Lung microvascular endothelial cell (primary cell): Measurements from ENCODE around the gene CYBC1. TPM values are rescaled to one million over a fixed set of nuclear protein-coding genes. Genes with fewer than 3 reads are reported as not detected.

Source experiments
- DNase-seq, 2 donors: peaks; one replicate each; pipeline versions ENCODE4 v3.0.0 to v3.0.0-alpha.2; 2010; ENCODE audit warnings: low read depth in 2 of 2
- total RNA-seq: library from RNA; depleted of rRNA; stranded (reverse); fragments of >200 nt; gene quantifications from 2 replicates; pipeline ENCODE4 v1.2.1, GENCODE V29; 2014

Gene CYBC1
- total RNA-seq, 1 donor from 2014 or later, result 57.1 TPM

DNA sequence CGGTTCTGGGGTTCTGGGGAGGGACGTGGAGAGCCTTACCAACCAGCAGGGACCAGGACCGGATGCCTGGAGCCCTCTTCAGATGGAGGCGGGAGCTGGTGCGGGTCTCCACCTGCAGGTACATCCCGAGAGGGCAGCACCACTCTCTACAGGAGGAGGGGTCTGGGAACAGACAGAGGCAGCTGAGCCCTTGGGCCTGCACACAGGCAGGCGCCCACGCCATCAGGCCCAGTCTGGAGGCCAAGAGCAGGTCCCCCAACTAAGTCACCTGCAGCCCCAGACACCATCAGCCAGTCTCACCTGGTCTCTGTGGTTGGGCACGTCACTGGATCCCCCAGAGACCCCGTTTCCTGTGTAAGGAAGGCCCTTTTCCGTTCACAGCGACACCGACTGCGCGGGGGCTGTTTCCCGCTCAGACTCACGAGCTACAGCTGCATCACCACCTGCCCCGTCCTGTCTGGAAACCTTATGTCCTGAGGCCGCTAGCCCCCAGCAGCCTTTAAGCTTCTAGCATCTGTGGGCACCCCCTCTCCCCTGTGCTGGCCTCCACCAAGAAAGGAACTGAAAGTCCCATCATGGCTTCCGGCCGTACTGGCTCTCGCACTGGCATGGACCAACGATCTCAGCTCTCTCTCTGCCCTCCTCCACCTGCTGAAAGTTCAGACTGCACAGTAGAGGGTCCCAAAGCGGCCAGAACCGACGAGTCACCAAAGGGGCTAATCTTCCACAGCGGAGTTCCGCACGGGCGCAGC is 1.2 kb downstream of the CYBC1 start:
- no peak for DNase-seq

GRCh38 chr17:82447876-82448275 is 2.7 kb downstream of the CYBC1 start:
- DNase-seq, result no peak

DNA sequence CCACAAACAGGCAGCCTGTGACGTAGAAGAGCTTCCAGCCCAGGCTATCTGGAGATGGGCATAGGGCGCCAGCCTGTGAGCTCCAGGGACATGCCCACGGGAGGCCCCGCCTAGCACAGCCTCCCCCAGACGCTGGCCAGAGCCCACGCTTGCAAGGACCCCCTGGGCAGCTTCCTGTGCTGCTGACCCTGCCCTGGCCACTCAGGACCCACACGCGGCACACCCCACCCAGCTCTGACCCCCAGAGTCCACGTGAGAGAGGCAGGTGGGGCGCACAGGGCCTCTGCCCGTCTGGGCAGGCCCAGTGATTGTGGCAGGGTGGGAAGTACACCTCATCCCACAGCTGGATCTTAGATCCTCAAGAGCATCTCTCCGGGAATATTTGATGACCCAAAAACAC is 3.9 kb downstream of the CYBC1 start:
- DNase-seq, result no peak

DNA sequence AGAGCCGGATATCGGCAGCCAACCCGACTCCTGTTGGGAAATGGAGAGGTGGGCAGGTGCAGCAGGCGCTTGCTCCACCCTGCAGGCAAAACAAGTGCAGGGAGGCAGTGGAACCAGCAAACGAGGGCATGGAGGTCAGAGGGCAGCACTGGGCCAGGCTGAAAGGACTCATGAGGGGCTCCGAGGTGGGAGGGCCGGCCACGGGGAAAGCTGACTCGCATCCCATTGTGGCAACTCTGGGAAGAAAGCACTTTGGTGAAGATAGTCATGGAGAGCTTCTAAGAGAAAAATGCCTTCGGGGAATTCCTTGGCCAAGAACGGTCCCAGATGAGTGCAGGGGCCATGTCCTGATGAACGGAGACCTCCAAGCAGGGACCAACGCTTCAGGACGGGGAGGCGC is 4.4 kb downstream of the CYBC1 start:
- no peak for DNase-seq

DNA sequence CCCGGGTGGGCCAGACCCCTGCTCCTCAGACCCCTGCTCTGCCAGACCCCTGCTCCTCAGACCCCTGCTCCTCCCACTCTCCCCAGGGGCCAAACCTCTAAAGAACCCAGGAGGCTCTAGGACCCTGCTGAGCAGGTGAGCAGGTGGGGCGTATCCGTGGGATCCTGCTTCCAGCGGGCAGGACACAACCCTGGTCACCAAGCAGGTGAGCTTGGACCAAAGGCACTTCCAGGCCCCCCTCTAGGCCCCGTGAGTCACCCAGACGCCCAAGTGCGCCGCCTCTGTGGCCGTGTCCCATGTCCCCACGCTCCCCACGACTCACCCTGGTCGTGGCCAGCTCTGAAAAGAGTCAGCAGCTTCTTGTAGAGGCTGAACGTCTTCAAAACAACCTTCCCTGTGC is 5.0 kb downstream of the CYBC1 start:
- no peak for DNase-seq

DNA sequence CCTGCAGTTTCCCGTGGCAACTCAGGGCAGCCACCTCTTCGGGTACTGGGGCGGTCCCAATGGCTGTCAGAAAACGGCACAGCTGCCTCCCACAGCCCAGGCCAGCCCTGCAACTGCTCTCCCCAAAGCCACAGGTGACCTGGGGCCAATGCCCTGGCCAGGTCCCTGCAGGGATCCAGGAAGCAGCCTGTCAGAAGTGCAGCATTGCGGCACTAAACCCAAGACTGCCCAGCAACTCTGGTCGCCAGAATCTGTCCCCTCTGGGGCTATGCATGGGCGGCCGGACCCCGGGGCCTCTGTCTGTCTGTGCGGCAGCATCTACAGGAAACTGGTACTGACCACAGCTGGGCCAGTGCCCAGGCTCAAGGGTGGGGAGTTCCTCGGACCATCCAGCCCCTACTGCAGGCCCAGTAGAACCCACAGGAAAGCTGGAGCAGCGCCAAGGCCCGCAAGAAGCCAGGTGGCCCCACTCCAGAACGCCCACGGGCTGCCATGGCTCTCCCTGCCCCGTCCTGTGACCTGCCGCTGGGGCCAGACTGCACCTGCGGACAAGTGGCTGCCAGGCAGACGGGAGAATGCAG is 5.5 kb downstream of the CYBC1 start:
- DNase-seq, result peak; percentile 25 to 44

DNA sequence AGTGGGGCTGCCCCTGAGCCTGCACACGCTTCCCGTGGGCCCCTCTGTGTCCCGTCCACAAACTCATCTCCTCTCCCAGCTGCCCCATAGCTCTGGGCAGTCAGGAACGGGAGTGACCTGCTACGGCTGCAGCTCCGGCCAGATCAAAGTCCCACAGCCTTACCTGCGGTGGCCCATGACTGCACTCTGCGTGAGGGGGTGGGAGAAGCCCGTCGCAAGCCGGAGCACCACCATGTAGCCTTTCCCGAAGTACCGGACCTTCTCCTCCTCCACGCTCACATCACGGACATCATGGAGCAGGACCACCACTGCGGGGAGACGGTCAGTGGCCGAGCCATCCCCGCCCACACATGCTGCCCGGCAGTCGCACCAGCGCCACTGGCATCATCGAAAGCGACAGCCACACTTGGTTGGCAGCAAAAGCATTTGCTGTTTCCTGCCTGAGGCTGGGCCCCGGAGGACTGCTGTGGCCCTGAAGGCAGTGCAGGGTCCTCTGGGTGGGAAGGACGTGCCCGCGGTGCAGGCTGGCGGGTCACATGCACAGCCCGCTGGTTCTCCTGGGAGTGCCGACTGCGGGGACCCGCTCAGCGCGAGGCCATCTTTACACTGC is 6.2 kb downstream of the CYBC1 start:
- no peak for DNase-seq

DNA sequence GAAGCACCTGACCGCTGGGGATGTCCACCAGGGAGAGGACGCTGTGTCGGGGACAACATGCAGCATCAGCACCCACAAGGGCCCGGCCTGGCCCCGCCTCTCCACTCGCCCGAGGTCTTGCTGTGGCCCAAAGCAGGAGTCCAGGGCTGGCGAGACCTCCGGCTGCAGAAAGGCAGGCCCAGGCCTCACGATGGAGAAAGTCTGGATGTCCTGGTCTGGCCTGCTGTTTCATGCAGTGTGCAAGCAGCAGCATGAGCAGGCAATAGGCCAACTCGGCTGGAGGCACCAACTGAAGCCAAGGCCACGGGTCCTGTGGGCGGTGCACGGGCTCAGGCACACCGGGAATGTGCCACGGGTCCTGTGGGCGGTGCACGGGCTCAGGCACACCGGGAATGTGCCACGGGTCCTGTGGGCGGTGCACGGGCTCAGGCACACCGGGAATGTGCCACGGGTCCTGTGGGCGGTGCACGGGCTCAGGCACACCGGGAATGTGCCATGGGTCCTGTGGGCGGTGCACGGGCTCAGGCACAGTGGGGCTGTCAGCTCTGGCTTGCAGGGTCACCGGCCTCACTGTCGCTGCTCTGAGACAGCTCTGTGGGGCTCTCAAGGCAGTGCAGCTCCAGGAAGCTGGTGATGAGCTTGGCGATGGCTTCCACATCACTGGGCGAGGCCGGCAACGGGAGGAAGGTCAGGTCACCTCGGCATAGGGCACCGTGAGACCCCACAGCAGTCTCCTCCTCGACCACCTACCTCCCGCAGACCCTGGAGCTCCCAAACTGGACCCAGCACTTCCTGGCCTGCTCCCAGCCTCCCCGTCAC is 6.9 kb downstream of the CYBC1 start:
- no peak for DNase-seq

DNA sequence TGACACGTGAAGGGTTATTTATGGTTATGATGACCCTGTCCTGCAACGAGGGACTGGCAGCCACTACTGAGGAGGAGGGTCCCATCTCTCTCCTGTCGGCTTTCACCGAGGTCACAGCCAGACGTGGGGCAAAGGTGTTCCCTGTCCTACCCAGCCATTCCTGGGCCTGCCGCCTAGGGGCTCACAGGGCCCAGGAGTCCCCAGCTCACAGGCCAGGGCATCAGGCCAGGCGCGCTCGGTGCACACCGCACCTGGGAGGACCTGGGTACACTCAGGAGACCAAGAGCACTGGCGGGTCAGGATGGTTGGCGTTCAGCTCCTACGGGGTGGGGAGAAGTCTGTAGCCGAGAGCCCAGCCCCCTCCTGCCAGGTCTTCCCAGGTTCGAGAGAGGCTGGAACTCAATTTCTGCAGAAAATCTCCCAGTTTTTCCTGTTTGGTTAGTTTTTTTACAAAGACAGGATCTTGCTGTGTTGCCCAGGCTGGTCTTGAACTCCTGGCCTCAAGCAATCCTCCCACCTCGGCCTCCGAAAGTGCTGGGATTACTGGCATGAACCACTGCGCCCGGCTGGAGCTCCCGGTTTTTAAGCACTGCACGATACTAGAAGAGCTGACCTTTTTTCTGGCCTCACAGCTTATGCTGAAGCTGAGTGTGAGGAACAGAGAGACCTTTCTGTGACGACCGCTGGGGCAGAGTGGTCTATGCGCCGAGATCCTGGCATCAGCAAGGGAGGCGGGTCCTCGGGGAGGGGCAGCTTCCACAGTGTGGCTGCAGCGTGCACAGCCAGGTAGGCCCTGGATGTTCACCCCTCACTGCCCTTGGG is 7.7 kb downstream of the CYBC1 start:
- no peak for DNase-seq

DNA sequence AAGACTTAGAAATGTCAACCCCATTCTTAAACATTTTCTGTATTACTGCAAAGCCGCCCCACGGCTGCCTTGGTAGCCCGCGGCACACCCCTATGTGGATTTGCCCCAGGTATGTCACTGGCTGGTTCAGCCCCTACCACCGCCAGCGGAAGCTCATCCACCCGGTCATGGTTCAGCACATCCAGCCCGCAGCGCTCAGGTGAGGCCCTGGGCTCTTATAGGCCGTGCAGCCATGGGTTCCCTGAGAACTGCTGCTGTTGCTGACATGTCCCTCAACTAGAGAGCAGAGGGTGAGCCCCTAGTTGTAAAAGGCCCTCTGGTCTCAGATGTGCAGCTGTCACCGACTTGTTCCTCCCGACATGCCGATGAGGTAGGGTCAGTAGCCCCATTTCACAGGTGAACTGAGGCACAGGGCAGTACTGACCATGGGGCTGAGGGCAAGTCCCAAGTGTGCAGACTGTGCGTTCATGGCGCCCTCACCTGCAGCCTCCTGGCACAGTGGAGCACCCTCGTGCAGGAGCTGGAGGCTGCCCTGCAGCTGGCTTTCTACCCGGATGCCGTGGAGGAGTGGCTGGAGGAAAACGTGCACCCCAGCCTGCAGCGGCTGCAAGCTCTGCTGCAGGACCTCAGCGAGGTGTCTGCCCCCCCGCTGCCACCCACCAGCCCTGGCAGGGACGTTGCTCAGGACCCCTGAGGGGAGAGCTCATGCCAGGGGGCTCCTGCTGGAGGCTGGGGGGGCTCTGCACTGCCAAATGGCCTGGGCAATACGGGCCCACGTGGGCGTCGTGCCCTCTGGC is 8.7 kb downstream of the CYBC1 start:
- no peak for DNase-seq

- DNase-seq, result no peak
Observed at GRCh38 chr17:82440991-82441627, 9.4 kb downstream of the CYBC1 start.

GRCh38 chr17:82440469-82440981 is 10.0 kb downstream of the CYBC1 start:
- no peak for DNase-seq

DNA sequence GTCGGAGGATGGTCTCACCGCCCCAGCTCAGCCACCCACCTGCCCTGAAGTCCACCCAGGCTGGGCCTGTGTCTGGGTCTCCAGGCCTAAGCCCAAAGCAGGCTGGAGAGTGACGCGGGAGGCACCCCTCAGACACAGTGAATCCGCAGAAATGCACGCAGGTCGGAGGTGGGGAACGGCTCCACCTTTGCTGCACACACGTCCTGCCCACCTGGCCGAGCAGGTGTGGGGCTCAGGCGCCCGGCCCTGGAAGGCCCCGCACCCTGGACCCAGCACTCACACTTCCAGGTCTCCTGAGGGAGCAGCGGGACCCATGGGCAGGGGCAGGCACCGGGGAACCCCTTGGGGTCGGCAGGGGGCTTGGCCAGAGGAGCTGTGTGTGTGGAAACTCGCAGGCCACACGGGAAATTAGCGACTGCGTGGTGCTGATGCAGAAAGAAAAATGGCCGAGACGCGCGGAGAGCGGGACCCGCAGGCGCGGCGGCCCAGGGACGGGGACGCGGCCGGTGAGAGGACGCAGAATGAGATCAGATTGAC is 10.7 kb downstream of the CYBC1 start:
- no peak for DNase-seq

DNA sequence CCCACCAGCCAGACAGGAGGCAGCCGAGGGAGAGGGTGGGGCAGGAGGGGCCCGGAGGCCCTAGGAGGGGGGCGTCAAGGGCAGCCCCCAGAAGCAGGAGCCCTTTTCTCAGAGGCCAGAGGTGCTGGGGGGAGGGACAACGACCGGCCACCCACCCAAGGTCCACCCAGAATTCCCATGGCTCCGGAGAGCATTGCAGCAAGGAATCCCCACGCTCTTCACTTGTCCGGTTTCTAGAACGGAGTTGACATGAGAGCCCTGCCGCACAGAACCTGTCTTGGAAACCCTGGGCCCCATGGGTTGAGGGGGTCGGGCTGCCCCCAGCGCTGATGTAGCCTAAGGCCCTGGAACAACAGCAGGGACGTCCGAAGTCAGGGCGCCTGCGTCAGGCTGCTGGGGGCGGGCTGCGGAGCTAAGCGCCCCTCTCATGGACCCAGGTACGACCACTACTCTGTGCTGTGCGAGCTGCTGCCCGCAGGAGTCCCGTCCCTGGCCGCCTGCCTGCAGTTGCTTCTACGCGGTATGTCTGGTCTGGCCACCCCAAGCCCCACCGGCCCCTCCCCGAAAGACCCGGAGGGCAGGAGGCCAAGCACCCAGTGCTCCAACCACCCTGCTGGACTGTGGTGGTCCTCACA is 11.2 kb downstream of the CYBC1 start:
- no peak for DNase-seq

DNA sequence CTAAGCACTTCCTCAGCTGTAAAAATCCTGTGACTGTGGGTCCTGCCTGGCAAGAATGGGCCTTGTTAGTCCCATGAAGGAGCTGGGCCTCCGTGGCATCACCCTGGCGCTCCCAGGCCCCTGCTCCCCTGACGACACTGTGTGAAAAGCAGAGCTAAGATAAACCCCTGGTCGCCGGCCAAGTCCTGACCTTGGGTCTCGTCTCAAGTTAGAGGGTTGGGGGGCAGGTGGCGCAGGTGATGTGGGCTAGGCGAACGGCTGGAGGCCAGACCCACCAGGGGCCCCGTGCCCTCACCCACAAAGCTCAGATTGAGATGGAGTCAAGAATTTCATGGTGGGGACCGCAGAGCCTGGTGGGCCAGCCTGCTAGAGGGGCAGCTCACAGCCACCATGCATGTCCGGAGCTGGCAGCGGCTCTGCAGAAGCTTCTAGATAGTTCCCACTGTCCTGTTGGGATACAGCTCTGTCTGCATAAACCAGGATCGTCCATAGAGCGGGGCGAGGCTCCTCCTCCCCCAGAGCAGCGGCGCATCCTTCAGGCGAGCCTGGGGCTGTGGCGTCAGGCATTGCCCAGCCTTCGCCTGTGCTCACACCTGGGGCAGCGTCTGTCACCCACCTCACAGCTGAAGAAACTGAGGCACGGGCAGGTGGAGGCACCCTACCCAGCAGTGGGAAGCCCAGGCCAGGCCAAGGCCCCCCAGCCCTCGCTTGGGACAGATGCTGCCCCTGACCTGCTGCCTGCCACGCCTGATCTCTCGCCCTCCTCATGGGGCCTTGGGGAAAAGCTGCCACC is 12.0 kb downstream of the CYBC1 start:
- no peak for DNase-seq

DNA sequence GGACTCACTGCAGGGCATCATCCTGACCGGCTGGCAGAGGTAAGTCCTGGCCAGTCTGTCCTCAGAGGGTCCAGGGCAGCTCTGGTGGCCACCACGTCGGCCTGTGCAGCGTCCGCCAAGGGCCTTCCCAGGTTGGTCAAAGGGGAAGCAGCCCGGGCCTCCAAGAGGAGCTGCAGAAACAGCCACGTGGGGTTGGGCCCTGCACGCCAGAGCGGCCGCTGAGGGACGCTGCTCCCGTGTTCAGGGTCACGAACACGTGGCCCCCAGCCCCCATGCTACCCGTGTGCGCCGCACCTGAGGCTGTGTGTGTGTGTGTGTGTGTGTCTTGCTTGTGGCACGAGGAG is 13.3 kb downstream of the CYBC1 start:
- no peak for DNase-seq

GRCh38 chr17:82436601-82437324 is 13.8 kb downstream of the CYBC1 start:
- no peak for DNase-seq
